Bronchus fibroblast of lung (primary cell): ENCODE measurements around the gene KLK6. TPM values are rescaled to one million over a fixed set of nuclear protein-coding genes. Genes with fewer than 3 reads are reported as not detected.

Experiments
- total RNA-seq: library from RNA; depleted of rRNA; stranded (reverse); fragments of >200 nt; gene quantifications from 2 replicates; pipeline ENCODE4 v1.2.3, GENCODE V29; 2015

The KLK6 gene
- total RNA-seq = not detected in 2 replicates

GRCh38 chr19:50969413-50969760, at the start of gene KLK6:
TSS of gene KLK6 (minus strand) at chr19:50969591. CDS start at chr19:50968104, 1,487 bp downstream.

GRCh38 chr19:51001515-51001914, 32.1 kb upstream of the KLK6 start, which contains the start of gene KLK8:
TSS of gene KLK8 (minus strand) at chr19:51001604. CDS start at chr19:51001167, 437 bp downstream.

GRCh38 chr19:50983625-50984292, 14.4 kb upstream of the KLK6 start, which contains the start of gene KLK7:
TSS of gene KLK7 (minus strand) at chr19:50983917. CDS start at chr19:50982399, 1,518 bp downstream.

GRCh38 chr19:50952910-50953309, 16.5 kb downstream of the KLK6 start, which contains the start of gene KLK5:
TSS of gene KLK5 (minus strand) at chr19:50953038. CDS start at chr19:50952657, 381 bp downstream.

GRCh38 chr19:50911206-50912101, 57.9 kb downstream of the KLK6 start, which contains the start of gene KLK4:
TSS of gene KLK4 (minus strand) at chr19:50911395. CDS start at chr19:50910738, 657 bp downstream.

Other genes starting within 250 kb of the KLK6 start
- 0.84 and 1.8 TPM in 2 replicates for gene SHANK1, start 249.8 kb downstream of the KLK6 start, total RNA-seq
- gene CLEC11A, start 246.2 kb downstream of the KLK6 start, total RNA-seq = 72.5 and 93.3 TPM in 2 replicates
- gene GPR32, start 199.1 kb downstream of the KLK6 start, total RNA-seq = not detected in 2 replicates
- gene ACP4, start 179.2 kb downstream of the KLK6 start, total RNA-seq = not detected in 2 replicates
- gene KLK1, start 145.8 kb downstream of the KLK6 start, total RNA-seq = not detected in 2 replicates
- not detected in 2 replicates for gene KLK15, start 136.0 kb downstream of the KLK6 start, total RNA-seq
- gene KLK3, start 114.7 kb downstream of the KLK6 start, total RNA-seq = not detected in 2 replicates
- 0.89 TPM in 1 of 2 replicates, not detected in the other for gene KLK2, start 96.2 kb downstream of the KLK6 start, total RNA-seq
- gene KLK4, start 58.2 kb downstream of the KLK6 start, total RNA-seq = not detected in 2 replicates
- not detected in 2 replicates for gene KLK5, start 16.6 kb downstream of the KLK6 start, total RNA-seq
- not detected in 2 replicates for gene KLK7, start 14.3 kb upstream of the KLK6 start, total RNA-seq
- gene KLK8, start 32.0 kb upstream of the KLK6 start, total RNA-seq = not detected in 2 replicates
- gene KLK10, start 50.1 kb upstream of the KLK6 start, total RNA-seq = not detected in 2 replicates
- gene KLK11, start 57.0 kb upstream of the KLK6 start, total RNA-seq = not detected in 2 replicates
- not detected in 2 replicates for gene KLK12, start 65.4 kb upstream of the KLK6 start, total RNA-seq
- not detected in 2 replicates for gene KLK13, start 95.5 kb upstream of the KLK6 start, total RNA-seq
- not detected in 2 replicates for gene KLK14, start 113.3 kb upstream of the KLK6 start, total RNA-seq
- 8.6 and 8.7 TPM in 2 replicates for gene CTU1, start 138.8 kb upstream of the KLK6 start, total RNA-seq
- gene SIGLEC9, start 155.3 kb upstream of the KLK6 start, total RNA-seq = under 0.01 TPM in 1 of 2 replicates, not detected in the other
- gene SIGLEC7, start 172.7 kb upstream of the KLK6 start, total RNA-seq = not detected in 2 replicates